ENCODE data around the gene TET2.

Gene TET2

GRCh38 chr4:105113800-105114199 is 32.9 kb upstream of the TET2 start:
- no peak for DNase-seq (ENCODE audit: low read depth)
- no peak overlapping the region for H3K4me3 ChIP-seq (ENCODE audit: low read depth, low read length)
- TF ChIP-seq, protein P1, sequence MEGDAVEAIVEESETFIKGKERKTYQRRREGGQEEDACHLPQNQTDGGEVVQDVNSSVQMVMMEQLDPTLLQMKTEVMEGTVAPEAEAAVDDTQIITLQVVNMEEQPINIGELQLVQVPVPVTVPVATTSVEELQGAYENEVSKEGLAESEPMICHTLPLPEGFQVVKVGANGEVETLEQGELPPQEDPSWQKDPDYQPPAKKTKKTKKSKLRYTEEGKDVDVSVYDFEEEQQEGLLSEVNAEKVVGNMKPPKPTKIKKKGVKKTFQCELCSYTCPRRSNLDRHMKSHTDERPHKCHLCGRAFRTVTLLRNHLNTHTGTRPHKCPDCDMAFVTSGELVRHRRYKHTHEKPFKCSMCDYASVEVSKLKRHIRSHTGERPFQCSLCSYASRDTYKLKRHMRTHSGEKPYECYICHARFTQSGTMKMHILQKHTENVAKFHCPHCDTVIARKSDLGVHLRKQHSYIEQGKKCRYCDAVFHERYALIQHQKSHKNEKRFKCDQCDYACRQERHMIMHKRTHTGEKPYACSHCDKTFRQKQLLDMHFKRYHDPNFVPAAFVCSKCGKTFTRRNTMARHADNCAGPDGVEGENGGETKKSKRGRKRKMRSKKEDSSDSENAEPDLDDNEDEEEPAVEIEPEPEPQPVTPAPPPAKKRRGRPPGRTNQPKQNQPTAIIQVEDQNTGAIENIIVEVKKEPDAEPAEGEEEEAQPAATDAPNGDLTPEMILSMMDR (IDR thresholded peaks at IDR 0.05; ENCODE audit: low read depth, low read length, missing control alignments): no peak
- in situ Hi-C loops (cut with HindIII; ENCODE audit: low sequenced_read_pairs): no loop called here

DNA sequence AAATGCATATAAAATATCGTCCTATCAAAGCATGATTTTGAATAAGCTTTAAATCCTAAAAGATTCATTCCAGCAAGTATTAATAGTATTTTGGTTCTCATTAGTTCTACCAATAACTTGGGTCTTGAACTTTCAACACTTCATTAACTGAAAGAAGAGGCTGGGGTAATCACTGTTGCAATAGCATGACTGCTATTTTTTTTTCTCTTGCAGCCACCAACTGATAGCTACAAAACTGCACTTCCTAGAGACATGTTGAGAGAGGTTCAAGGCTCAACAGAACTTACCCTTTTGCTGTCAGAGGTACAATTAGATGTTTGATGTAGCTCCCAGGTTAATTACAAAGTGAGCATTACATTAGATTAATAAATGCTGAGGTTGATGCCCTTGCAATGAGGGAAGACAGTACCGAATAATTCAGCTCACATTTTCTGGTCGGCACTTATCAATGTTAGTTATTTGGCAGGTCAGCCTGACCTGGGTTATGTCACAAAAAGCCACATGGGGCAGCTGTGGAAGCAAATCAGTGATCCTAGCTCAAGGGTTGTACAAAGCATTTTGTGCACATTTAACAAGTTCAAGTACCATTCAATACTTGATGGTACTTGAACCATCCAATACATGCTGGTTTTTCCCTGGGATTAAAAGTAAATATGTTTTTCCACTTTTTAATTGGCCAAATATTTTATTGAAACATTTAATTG is 29.9 kb upstream of the TET2 start:
- TF ChIP-seq, protein P1 (IDR thresholded peaks at IDR 0.05; ENCODE audit: low read depth, low read length, missing control alignments): no peak
- no peak for DNase-seq (ENCODE audit: low read depth)
- H3K4me3 ChIP-seq (ENCODE audit: low read depth, low read length): no peak overlapping the region
- in situ Hi-C loops (cut with HindIII; ENCODE audit: low sequenced_read_pairs): no loop called here

- H3K4me3 ChIP-seq (ENCODE audit: low read depth, low read length): no peak overlapping the region
- in situ Hi-C loops (cut with HindIII; ENCODE audit: low sequenced_read_pairs): no loop called here
- DNase-seq (ENCODE audit: low read depth): no peak
Observed at GRCh38 chr4:105119356-105119755, 27.3 kb upstream of the TET2 start.

GRCh38 chr4:105120626-105121025 is 26.1 kb upstream of the TET2 start:
- H3K4me3 ChIP-seq (ENCODE audit: low read depth, low read length): no peak overlapping the region
- in situ Hi-C loops (cut with HindIII; ENCODE audit: low sequenced_read_pairs): no loop called here
- no peak for DNase-seq (ENCODE audit: low read depth)
- TF ChIP-seq, protein P1 (IDR thresholded peaks at IDR 0.05; ENCODE audit: low read depth, low read length, missing control alignments): no peak

More at GRCh38 chr4:105119356-105119755, 27.3 kb upstream of the TET2 start:
- TF ChIP-seq, protein P1 (IDR thresholded peaks at IDR 0.05; ENCODE audit: low read depth, low read length, missing control alignments): no peak

GRCh38 chr4:105122350-105122749 is 24.3 kb upstream of the TET2 start:
- in situ Hi-C loops (cut with HindIII; ENCODE audit: low sequenced_read_pairs): no loop called here
- no peak for DNase-seq (ENCODE audit: low read depth)
- H3K4me3 ChIP-seq (ENCODE audit: low read depth, low read length): no peak overlapping the region
- TF ChIP-seq, protein P1 (IDR thresholded peaks at IDR 0.05; ENCODE audit: low read depth, low read length, missing control alignments): no peak

DNA sequence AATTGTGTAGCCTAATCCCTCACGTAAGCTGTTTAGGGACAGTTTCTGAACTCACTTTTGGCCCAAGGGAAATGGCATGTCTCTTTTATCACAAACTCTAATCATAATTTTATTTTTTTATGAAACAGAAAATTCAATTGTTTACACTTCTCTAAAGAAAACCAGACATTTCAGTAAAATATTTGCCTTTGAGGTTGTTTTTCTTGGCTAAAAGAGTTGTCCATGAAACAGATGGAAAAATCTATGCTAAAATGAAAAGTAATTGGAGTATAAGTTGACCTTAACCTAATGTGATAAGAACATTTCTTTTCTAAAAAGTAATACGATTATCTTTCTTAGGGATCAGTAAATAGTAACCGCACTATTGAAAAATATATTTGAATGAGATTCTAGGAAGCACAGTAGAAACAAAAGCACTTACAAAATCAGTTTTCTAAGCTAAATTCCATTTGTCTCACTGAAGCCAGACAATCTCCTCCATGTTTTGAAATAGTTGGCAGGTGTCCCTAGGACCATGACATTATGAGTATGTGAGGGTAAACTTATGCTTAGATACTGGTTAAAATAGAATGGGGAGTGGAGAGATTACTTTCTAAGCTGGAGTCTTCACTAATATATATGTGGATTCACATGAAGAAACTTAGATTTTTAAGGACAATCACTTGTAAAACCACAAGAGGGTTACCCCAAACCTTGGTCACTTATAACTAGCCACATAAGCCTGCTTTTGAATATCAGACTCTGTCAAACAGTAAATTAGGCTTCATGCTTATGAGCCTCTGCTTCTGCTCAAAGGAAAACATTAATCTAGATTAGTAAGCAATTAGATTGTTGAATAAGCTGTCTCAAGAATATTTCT is 20.1 kb upstream of the TET2 start:
- in situ Hi-C loops (cut with HindIII; ENCODE audit: low sequenced_read_pairs): no loop called here
- peak; percentile 41 for DNase-seq (ENCODE audit: low read depth)
- TF ChIP-seq, protein P1 (IDR thresholded peaks at IDR 0.05; ENCODE audit: low read depth, low read length, missing control alignments): no peak

More for the DNA sequence above, 20.1 kb upstream of the TET2 start:
- no peak overlapping the region for H3K4me3 ChIP-seq (ENCODE audit: low read depth, low read length)
